HepG2 (cell line): ENCODE data around the gene RNF114. TPM values are rescaled to one million over a fixed set of nuclear protein-coding genes. Genes with fewer than 3 reads are reported as not detected.

Experiments used
- ARNT2 ChIP-seq: sonication (generic); formaldehyde crosslinking; IDR thresholded peaks from 2 replicates; pipeline ENCODE4 v1.8.0; 2022; ENCODE audit warnings: mild to moderate bottlenecking, low read depth, missing genetic modification reagents, moderate library complexity
- ASH2L ChIP-seq: fragments of 300-600, 200-600 bp; sonication (generic); IDR thresholded peaks from 2 replicates; pipeline ENCODE4 v1.7.0; 2017; ENCODE audit warnings: low read depth, mild to moderate bottlenecking, moderate library complexity, mixed read lengths, low read length; ENCODE audit not compliant: insufficient read length
- CCAR2 ChIP-seq: fragments of 200-400 bp; formaldehyde crosslinking; optimal IDR thresholded peaks from 2 replicates; pipeline ENCODE3; 2018; ENCODE audit warnings: low read depth, mild to moderate bottlenecking, low read length, moderate library complexity
- LCORL ChIP-seq, 2 experiments: fragments of 450-650 bp in 1 of 2; sonication (generic) in 1 of 2; formaldehyde crosslinking in 1 of 2; IDR thresholded peaks; 2 replicates each; pipeline versions ENCODE4 v1.5.0 to v1.6.1; 2017 to 2020; ENCODE audit warnings: antibody characterized with exemption in 1 of 2, missing genetic modification reagents in 1 of 2
- MEIS1 ChIP-seq: sonication (generic); formaldehyde crosslinking; IDR thresholded peaks from 2 replicates; pipeline ENCODE4 v1.9.0; 2021; ENCODE audit warnings: mild to moderate bottlenecking, missing genetic modification reagents, moderate library complexity, borderline replicate concordance
- MIER2 ChIP-seq: IDR thresholded peaks from 2 replicates; pipeline ENCODE4 v1.6.1; 2016; ENCODE audit warnings: missing biosample characterization, missing genetic modification reagents
- MZF1 ChIP-seq: sonication (generic); formaldehyde crosslinking; IDR thresholded peaks from 2 replicates; pipeline ENCODE4 v1.8.1; 2023; ENCODE audit warnings: mild to moderate bottlenecking, missing genetic modification reagents, borderline replicate concordance
- PHF8 ChIP-seq: sonication (generic); formaldehyde crosslinking; IDR thresholded peaks from 2 replicates; pipeline ENCODE4 v1.5.0; 2020; ENCODE audit warnings: missing genetic modification reagents
- RAD51 ChIP-seq: fragments of 450-650 bp; IDR thresholded peaks from 2 replicates; pipeline ENCODE4 v1.6.1; 2016; ENCODE audit warnings: borderline replicate concordance
- RARA ChIP-seq: IDR thresholded peaks from 2 replicates; pipeline ENCODE4 v1.6.1; 2016; ENCODE audit warnings: missing genetic modification reagents, missing compliant biosample characterization
- RARG ChIP-seq: sonication (generic); formaldehyde crosslinking; IDR thresholded peaks from 2 replicates; pipeline ENCODE4 v1.4.0; 2020; ENCODE audit warnings: low read depth, mild to moderate bottlenecking, missing genetic modification reagents
- SMAD1 ChIP-seq: sonication (generic); formaldehyde crosslinking; IDR thresholded peaks from 2 replicates; pipeline ENCODE4 v1.4.0; 2020; ENCODE audit warnings: missing genetic modification reagents, low read depth, mild to moderate bottlenecking, borderline replicate concordance
- SOX13 ChIP-seq, 3 experiments: fragments of 450-650 bp in 1 of 3; sonication (generic) in 1 of 3; formaldehyde crosslinking in 1 of 3; IDR thresholded peaks in 2 of 3; conservative IDR thresholded peaks in 1 of 3; 2 replicates each; pipeline versions ENCODE4 v1.5.0 to v1.6.1; 2016 to 2020; ENCODE audit warnings: antibody characterized with exemption in 1 of 3, mild to moderate bottlenecking in 1 of 3, missing compliant biosample characterization in 1 of 3, missing genetic modification reagents in 1 of 3, moderate library complexity in 1 of 3
- TBX2 ChIP-seq: sonication (generic); formaldehyde crosslinking; IDR thresholded peaks from 2 replicates; pipeline ENCODE4 v1.5.0; 2020; ENCODE audit warnings: missing genetic modification reagents, mild to moderate bottlenecking, borderline replicate concordance
- ZBTB42 ChIP-seq: sonication (generic); formaldehyde crosslinking; IDR thresholded peaks from 2 replicates; pipeline ENCODE4 v1.5.0; 2020; ENCODE audit warnings: mild to moderate bottlenecking, missing genetic modification reagents
- ZKSCAN8 ChIP-seq: IDR thresholded peaks from 2 replicates; pipeline ENCODE4 v1.6.1; 2016; ENCODE audit warnings: borderline replicate concordance, missing genetic modification reagents, missing compliant biosample characterization
- ZNF331 ChIP-seq: sonication (generic); formaldehyde crosslinking; IDR thresholded peaks from 2 replicates; pipeline ENCODE4 v1.4.0; 2020; ENCODE audit warnings: missing genetic modification reagents
- ZNF343 ChIP-seq: sonication (generic); formaldehyde crosslinking; IDR thresholded peaks from 2 replicates; pipeline ENCODE4 v1.4.0; 2020; ENCODE audit warnings: mild to moderate bottlenecking, missing genetic modification reagents
- ZNF552 ChIP-seq: sonication (generic); formaldehyde crosslinking; IDR thresholded peaks from 2 replicates; pipeline ENCODE4 v1.9.0; 2022; ENCODE audit warnings: missing genetic modification reagents, mild to moderate bottlenecking, borderline replicate concordance
- ZNF652 ChIP-seq: IDR thresholded peaks from 2 replicates; pipeline ENCODE4 v1.6.1; 2016; ENCODE audit warnings: low read depth, borderline replicate concordance
- ZNF703 ChIP-seq: sonication (generic); formaldehyde crosslinking; IDR thresholded peaks from 2 replicates; pipeline ENCODE4 v1.5.1; 2020; ENCODE audit warnings: missing genetic modification reagents, mild to moderate bottlenecking, moderate library complexity, borderline replicate concordance
- ZNF709 ChIP-seq: sonication (generic); formaldehyde crosslinking; IDR thresholded peaks from 2 replicates; pipeline ENCODE4 v1.5.0; 2020; ENCODE audit warnings: mild to moderate bottlenecking, missing genetic modification reagents
- ZNF766 ChIP-seq: sonication (generic); formaldehyde crosslinking; IDR thresholded peaks from 2 replicates; pipeline ENCODE4 v1.5.0; 2020; ENCODE audit warnings: missing genetic modification reagents, borderline replicate concordance
- ZNF782 ChIP-seq: sonication (generic); formaldehyde crosslinking; IDR thresholded peaks from 2 replicates; pipeline ENCODE4 v1.4.0; 2020; ENCODE audit warnings: missing genetic modification reagents, mild to moderate bottlenecking, borderline replicate concordance
- ZZZ3 ChIP-seq: sonication (generic); formaldehyde crosslinking; IDR thresholded peaks from 2 replicates; pipeline ENCODE4 v1.4.0; 2020; ENCODE audit warnings: missing genetic modification reagents, mild to moderate bottlenecking, borderline replicate concordance
- polyA plus RNA-seq, 8 experiments: library from polyadenylated mRNA; depleted of rRNA in 3 of 8; stranded (reverse) in 7 of 8; unstranded in 1 of 8; fragments of >200 nt; fragmentation: Illumina TruSeq in 4 of 8; extraction: Trizol in 4 of 8; gene quantifications; 2 replicates each; pipeline versions ENCODE4 v1.2.1 to v1.2.3, GENCODE V29; 2011 to 2016; ENCODE audit warnings: low read depth in 4 of 8, missing spikeins in 1 of 8, mixed read lengths in 1 of 8; ENCODE audit not compliant: insufficient read depth in 1 of 8
- total RNA-seq, 5 experiments: library from RNA; depleted of rRNA; stranded (reverse); fragments of >200 nt; fragmentation: Illumina TruSeq; extraction: Trizol; gene quantifications; 2 replicates each; pipeline ENCODE4 v1.2.3, GENCODE V29; 2016; ENCODE audit warnings: low read depth in 1 of 5
- TF ChIP-seq, protein P1 (sequence below): IDR thresholded peaks from 2 replicates; pipeline ENCODE4 v1.6.1; 2016; ENCODE audit warnings: low read depth
- TF ChIP-seq, protein P2 (sequence below): sonication (generic); formaldehyde crosslinking; IDR thresholded peaks from 2 replicates; pipeline ENCODE4 v1.8.0; 2022; ENCODE audit warnings: missing genetic modification reagents, mild to moderate bottlenecking, borderline replicate concordance

RNF114 gene
- total and polyA plus RNA-seq, 2 of the 13 experiments (the other 11 are each of a cell fraction or from before 2014, with no cell fraction given): 119 to 126 TPM

DNA sequence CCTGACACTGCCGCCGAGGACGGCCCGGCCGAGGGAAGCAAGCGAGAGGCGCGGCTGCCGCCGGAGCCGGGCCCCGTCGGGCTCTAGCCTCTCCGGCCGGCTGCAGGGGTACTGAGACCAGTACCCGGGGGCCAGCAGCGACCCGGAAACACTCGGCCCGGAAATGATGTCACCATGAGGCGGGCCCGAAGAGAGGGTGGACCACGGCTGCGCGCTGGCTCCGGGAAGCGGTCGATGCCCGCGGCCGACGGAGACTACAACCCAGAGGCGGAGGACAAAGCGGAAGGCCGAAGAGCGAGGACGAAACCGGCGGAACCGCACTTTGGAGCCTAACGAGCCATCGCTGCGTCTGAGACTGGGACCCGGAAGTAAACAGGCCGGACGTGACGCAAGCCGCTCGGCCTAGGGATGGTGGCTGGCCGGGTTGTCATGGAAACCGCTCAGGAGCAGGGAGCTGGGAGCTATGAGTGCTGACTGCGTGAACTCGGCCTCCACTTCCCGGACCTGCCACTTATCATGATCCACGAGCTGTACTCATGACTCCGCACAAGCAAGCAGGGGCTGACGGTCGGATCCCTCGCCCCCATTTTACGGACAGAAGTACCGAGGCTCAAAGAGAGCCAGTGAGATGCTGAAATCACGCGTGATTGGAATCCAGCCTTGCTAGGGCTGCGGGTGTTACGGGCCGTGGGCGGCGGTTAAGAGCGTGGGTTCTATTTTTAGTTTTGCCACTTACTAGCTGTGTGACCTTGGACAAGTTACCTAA is 20.6 kb upstream of the RNF114 start, which contains the start of gene SPATA2 (continued):
- TF ChIP-seq, protein P1, sequence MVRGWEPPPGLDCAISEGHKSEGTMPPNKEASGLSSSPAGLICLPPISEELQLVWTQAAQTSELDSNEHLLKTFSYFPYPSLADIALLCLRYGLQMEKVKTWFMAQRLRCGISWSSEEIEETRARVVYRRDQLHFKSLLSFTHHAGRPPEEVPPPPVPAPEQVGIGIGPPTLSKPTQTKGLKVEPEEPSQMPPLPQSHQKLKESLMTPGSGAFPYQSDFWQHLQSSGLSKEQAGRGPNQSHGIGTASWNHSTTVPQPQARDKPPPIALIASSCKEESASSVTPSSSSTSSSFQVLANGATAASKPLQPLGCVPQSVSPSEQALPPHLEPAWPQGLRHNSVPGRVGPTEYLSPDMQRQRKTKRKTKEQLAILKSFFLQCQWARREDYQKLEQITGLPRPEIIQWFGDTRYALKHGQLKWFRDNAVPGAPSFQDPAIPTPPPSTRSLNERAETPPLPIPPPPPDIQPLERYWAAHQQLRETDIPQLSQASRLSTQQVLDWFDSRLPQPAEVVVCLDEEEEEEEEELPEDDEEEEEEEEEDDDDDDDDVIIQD (CRISPR knock-in tag): no peak; the same call in none of the 2 replicates
- TF ChIP-seq ZBTB42 (no peak; the same call in 1 of the 2 replicates), ZNF331 (CRISPR knock-in tag) (no peak), ZNF703 (peak; percentile 5; the same call in 1 of the 2 replicates), ZNF552 (CRISPR knock-in tag) (no peak), ZKSCAN8 (CRISPR knock-in tag) (no peak; the same call in 1 of the 2 replicates), RARA (CRISPR knock-in tag) (peak; percentile 48), MZF1 (CRISPR knock-in tag) (no peak), PHF8 (peak; percentile 83), ZNF343 (CRISPR knock-in tag) (peak; percentile 93; the same call in 1 of the 2 replicates), SOX13 (IDR thresholded peaks at IDR 0.05) (no peak), SOX13 (CRISPR knock-in tag; conservative IDR thresholded peaks at IDR 0.05 in 1 of 2, IDR thresholded peaks at IDR 0.05 in 1 of 2) (peak in 1 of 2 experiments; percentile 21; a peak in 1 of 4 replicates), MEIS1 (CRISPR knock-in tag) (peak; percentile 36), ZNF766 (CRISPR knock-in tag) (0 out of 2 replicates have a peak, but pooled peaks have one; percentile 65), ZZZ3 (CRISPR knock-in tag) (peak; percentile 56; the same call in 1 of the 2 replicates), SMAD1 (CRISPR knock-in tag) (peak; percentile 98), ASH2L (peak; percentile 99), RAD51 (no peak), MIER2 (CRISPR knock-in tag) (0 out of 2 replicates have a peak, but pooled peaks have one; percentile 20), TBX2 (CRISPR knock-in tag) (peak; percentile 95), LCORL (IDR thresholded peaks at IDR 0.05) (peak; percentile 85), LCORL (CRISPR knock-in tag; IDR thresholded peaks at IDR 0.05) (0 out of 2 replicates have a peak, but pooled peaks have one; percentile 44), ZNF709 (CRISPR knock-in tag) (peak; percentile 75), ARNT2 (CRISPR knock-in tag) (peak; percentile 85; the same call in 1 of the 2 replicates), ZNF782 (peak; percentile 81; the same call in 1 of the 2 replicates), ZNF652 (no peak), CCAR2 (no peak), RARG (CRISPR knock-in tag) (no peak)
- TF ChIP-seq, protein P2, sequence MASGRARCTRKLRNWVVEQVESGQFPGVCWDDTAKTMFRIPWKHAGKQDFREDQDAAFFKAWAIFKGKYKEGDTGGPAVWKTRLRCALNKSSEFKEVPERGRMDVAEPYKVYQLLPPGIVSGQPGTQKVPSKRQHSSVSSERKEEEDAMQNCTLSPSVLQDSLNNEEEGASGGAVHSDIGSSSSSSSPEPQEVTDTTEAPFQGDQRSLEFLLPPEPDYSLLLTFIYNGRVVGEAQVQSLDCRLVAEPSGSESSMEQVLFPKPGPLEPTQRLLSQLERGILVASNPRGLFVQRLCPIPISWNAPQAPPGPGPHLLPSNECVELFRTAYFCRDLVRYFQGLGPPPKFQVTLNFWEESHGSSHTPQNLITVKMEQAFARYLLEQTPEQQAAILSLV (CRISPR knock-in tag): peak; percentile 37; the same call in 1 of the 2 replicates
